ENCODE measurements around the gene ENTPD6. TPM values are rescaled to one million over a fixed set of nuclear protein-coding genes. Genes with fewer than 3 reads are reported as not detected.

Gene ENTPD6
- polyA plus RNA-seq, 1 donor from 2014 or later = 143 TPM

GRCh38 chr20:25256226-25256859 is 60.8 kb downstream of the ENTPD6 start:
- Histone ChIP-seq H3K4me2 (ENCODE audit: low read length) (no peak overlapping the region), H3K4me3 (ENCODE audit: low read length) (no peak overlapping the region), H3K36me3 (ENCODE audit: insufficient read depth, low read length) (peaks cover 7% of the 10 kb centered on the region), H3K27ac (ENCODE audit: low read length) (no peak overlapping the region), H3F3A (ENCODE audit: insufficient read depth, low read length, poor library complexity, severe bottlenecking) (no peaks in the 10 kb centered on the region), H3K9me3 (ENCODE audit: low read length) (no peaks in the 10 kb centered on the region), H3K9ac (ENCODE audit: low read length) (no peak overlapping the region), H2AFZ (ENCODE audit: low read depth, low read length) (no peak overlapping the region), H3K9me2 (ENCODE audit: insufficient read depth, low read length) (no peaks in the 10 kb centered on the region), H3K79me2 (replicated peaks; ENCODE audit: insufficient read depth, low read length) (peaks cover 56% of the 10 kb centered on the region), H3K27me3 (ENCODE audit: insufficient read depth, low read depth, low read length) (no peaks in the 10 kb centered on the region), H4K20me1 (ENCODE audit: insufficient read depth) (no peaks in the 10 kb centered on the region)
- TF ChIP-seq REST (IDR thresholded peaks at IDR 0.05; ENCODE audit: borderline replicate concordance) = no peak
- no peak for TF ChIP-seq EZH2 (IDR thresholded peaks at IDR 0.05; ENCODE audit: borderline replicate concordance, insufficient read depth, low read length, poor library complexity, severe bottlenecking)
- TF ChIP-seq TAF1 (IDR thresholded peaks at IDR 0.05; ENCODE audit: low read depth) = no peak
- TF ChIP-seq MXI1 (conservative IDR thresholded peaks at IDR 0.05; ENCODE audit: poor library complexity, severe bottlenecking) = no peak
- TF ChIP-seq EP300 (conservative IDR thresholded peaks at IDR 0.05; ENCODE audit: poor library complexity, severe bottlenecking) = no peak
- TF ChIP-seq SMC3 (conservative IDR thresholded peaks at IDR 0.05; ENCODE audit: poor library complexity) = no peak
- TF ChIP-seq CTCF (IDR thresholded peaks at IDR 0.05; ENCODE audit: poor library complexity, severe bottlenecking) = no peak
- TF ChIP-seq POLR2AphosphoS5 (IDR thresholded peaks at IDR 0.05) = no peak

GRCh38 chr20:25257130-25257529 is 61.6 kb downstream of the ENTPD6 start:
- H2AFZ ChIP-seq (ENCODE audit: low read depth, low read length) = no peak overlapping the region
- H3K27me3 ChIP-seq (ENCODE audit: insufficient read depth, low read depth, low read length) = no peaks in the 10 kb centered on the region
- H3K9me2 ChIP-seq (ENCODE audit: insufficient read depth, low read length) = no peaks in the 10 kb centered on the region
- H3K27ac ChIP-seq (ENCODE audit: low read length) = no peak overlapping the region
- H3K4me2 ChIP-seq (ENCODE audit: low read length) = no peak overlapping the region
- TF ChIP-seq SMC3 (conservative IDR thresholded peaks at IDR 0.05; ENCODE audit: poor library complexity) (no peak), POLR2AphosphoS5 (IDR thresholded peaks at IDR 0.05) (no peak), EP300 (conservative IDR thresholded peaks at IDR 0.05; ENCODE audit: poor library complexity, severe bottlenecking) (no peak), REST (IDR thresholded peaks at IDR 0.05; ENCODE audit: borderline replicate concordance) (no peak), TAF1 (IDR thresholded peaks at IDR 0.05; ENCODE audit: low read depth) (no peak), CTCF (IDR thresholded peaks at IDR 0.05; ENCODE audit: poor library complexity, severe bottlenecking) (no peak), MXI1 (conservative IDR thresholded peaks at IDR 0.05; ENCODE audit: poor library complexity, severe bottlenecking) (no peak)
- H3K9me3 ChIP-seq (ENCODE audit: low read length) = no peaks in the 10 kb centered on the region
- peaks cover 7% of the 10 kb centered on the region for H3K36me3 ChIP-seq (ENCODE audit: insufficient read depth, low read length)
- no peaks in the 10 kb centered on the region for H3F3A ChIP-seq (ENCODE audit: insufficient read depth, low read length, poor library complexity, severe bottlenecking)
- no peak overlapping the region for H3K9ac ChIP-seq (ENCODE audit: low read length)
- H3K4me3 ChIP-seq (ENCODE audit: low read length) = no peak overlapping the region
- H3K79me2 ChIP-seq (replicated peaks; ENCODE audit: insufficient read depth, low read length) = peaks cover 48% of the 10 kb centered on the region
- no peaks in the 10 kb centered on the region for H4K20me1 ChIP-seq (ENCODE audit: insufficient read depth)
